HG03442 (cell line): Measurements from ENCODE around the gene RNF213.
"Not testable (repeated sequence)": the region's sequence is repeated elsewhere in the genome, so short reads cannot be mapped to it uniquely, and the experiment has no call there.

ENCODE experiments used
- ATAC-seq: cut with Tn5 transposase; IDR thresholded peaks from one replicate; pipeline ENCODE4 v1.9.1; 2021; ENCODE audit warnings: mild to moderate bottlenecking, moderate library complexity; ENCODE audit not compliant: unreplicated experiment

The RNF213 gene

DNA sequence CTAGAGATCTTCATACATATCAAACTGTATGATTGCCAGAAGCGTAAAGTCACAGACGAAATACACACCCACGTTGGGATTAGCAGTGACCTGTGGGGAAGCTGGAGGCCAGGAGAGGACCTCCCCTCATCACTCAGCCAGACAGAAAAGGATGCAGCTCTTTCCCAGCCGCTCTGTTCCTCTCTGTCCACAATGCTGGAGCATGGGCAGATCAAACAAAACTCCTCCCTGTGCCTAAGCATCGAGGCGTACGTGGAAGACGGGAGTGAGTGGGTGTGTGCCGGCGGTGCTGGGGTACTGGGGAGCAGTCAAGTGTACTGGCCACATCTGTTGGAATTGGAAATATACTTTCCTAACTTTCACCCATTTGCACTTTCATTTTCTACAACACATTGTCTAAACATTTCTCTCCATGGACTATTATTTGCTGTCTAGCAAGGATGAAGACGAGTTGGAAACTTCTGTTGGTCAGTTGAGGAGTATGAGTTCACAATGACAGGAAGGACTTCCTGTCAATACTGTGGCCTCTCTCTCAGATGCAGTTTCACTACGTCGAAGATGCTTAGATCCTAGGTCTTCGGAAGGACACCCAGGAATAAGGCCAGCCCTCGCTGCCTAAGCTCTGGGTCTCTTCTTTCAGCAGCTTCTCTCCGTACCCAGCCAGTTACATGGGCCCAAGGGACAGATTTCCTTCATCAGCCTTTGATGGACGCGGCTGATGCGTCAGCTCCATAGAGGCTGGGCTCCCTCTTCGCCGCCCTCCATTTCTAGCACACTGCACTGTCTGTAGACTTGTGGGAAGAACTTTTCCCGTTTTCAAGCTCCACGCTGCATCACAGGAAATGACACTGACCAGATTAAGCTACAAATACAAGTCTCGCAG, 123.7 kb downstream of the RNF213 start:
- ATAC-seq = no peak

DNA sequence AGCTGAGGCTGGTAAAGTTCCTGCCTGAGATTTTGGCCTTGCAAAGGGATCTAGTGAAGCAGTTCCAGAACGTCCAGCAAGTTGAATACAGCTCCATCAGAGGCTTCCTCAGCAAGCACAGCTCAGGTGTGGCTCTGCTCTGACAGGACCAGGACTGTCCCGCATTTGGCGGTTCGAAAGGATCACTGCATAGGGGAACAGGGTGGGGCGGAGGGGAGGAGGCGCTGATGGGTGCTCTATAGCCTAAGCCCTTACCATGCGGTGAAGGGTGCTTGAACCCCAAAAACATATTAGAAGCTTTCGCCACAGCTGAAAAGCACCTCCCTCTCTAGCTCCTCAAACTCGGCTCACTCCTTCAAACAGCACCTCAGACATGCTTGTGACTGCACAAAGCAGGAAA, 124.4 kb downstream of the RNF213 start:
- ATAC-seq = no peak

DNA sequence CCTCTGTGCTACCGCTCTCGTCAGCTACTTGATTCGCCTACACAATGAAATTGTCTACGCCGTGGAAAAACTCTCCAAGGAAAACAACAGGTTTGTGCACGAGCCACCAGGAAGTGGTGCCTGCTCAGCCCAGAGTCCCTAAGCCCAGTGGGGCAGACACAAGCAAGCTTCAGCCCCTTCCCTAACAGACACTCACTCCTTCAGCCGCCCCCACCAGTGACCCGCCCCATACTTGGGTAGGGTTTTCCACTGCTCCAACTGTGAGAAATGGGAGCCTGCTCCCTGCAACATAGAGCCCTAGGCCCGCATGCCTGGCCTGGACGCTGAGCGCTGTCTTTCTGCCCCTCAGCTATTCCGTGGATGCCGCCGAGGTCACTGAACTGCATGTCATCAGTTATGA, 125.7 kb downstream of the RNF213 start:
- no peak for ATAC-seq

DNA sequence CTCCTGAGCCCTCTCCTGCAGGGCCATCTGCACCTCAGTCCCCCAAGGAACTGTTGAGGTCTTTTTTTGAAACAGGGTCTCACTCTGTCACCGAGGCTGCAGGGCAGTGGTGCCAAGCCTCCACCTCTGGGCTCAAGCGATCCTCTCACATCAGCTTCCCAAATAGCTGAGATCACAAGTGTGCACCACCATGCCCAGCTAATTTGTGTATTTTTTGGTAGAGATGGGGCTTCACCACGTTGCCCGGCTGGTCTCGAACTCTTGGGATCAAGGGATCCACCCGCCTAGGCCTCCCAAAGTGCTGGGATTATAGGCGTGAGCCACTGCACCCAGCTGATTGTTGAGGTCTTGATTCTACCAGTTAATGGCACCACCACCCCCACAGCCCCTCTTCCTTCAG, 126.4 kb downstream of the RNF213 start:
- ATAC-seq = no peak

DNA sequence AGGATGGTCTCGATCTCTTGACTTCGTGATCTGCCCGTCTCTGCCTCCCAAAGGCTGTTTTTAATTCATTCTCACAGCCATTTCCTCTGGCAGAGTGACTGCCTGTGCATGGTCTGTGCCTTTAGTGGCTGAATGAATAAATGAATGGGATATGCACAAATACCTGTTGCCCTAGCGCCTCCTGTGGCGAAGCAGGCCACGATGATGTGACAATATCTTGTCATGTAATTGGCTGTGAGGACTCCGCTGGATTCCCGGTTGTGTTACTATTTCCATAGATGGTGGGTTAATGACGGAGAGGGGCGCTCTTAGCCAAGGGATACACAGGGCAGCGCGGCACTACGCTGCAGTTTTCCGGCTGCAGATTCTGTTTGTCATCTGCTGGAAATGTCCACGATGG, 127.5 kb downstream of the RNF213 start:
- ATAC-seq = no peak

DNA sequence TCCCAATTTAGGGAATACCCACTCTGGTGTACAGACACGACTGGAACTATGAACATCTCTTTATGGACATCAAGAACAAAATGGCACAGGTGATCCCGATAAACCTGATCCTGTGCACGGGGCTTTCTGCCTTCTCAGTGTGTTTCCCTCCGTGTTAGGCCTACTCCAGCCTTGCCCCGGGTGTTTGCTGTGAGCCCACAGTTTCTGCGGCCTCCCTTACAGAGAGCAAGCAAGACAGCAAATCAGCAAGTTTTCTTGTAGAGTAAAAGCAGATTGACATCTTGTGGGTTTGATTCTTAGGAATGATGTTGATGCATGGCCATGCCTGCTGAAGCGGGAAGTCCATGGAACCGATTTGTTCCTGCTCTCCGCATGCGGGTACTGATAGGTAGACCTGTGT, 127.9 kb downstream of the RNF213 start:
- no peak for ATAC-seq

DNA sequence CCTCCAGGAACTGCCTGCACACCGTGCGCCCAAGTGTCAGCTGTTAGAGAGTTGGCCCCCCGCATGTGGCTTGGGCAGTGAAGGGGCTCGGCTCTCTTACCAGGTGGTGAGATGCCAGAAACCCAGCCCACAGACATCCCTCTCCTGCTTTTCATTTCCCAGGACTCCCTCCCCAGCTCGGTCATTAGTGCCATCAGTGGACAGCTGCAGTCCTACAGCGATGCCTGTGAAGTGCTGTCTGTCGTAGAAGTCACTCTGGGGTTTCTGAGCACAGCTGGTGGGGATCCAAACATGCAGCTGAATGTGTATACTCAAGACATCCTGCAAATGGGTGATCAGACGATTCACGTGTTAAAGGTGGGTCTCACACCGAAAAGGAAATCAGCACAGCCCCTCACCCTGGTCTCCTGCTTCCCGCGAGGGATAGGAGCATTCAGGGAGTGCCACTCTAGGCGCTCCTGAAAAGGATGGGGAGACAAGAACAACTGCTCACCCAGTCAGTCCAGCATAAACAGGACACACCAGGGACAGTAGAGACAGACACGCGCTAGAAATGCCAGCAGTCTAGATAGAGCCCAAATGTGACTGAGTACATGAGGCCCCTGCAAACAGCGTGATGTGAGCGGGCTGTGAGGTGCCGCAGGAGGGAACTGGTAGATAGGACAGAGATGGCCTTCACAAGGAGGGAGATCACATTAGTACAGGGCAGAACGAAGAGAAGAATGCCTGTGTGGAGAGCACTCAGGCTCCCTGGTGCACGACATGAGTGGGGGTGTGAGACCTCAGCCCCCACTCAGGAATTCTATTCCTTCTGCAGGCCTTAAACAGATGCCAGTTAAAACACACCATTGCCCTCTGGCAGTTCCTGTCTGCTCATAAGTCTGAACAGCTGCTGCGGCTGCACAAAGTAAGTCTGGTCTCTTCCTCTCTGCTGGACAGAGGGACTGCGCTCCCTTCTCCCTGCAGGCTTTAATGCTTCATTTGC, 128.7 kb downstream of the RNF213 start:
- no peak for ATAC-seq

DNA sequence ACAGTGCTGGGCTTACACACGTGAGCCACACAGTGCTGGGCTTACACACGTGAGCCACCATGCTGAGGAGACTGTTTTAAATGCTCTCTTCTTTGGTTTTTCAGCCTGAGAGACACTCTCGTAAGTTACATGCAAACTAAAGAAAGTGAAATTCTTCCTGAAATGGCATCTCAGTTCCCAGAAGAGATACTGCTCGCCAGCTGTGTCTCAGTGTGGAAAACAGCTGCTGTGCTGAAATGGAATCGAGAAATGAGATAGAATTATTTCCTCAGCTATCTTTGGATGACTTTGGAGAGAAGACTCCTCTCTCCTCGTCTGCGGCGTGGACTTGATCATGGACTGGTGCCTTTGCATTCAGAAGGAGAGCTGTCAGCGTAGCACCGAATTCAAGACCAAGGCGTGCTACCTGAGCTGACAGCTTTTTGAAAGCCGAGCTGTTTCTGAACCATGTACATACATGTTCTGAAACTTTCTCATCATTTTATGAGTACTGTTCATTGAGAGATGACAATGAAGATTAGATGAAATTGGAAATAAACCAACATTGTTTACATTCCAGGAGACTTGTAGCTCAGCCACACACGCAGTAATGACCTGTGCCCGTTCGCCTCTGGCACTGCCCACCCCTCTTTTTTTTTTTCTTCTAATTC, 132.7 kb downstream of the RNF213 start:
- no peak for ATAC-seq

DNA sequence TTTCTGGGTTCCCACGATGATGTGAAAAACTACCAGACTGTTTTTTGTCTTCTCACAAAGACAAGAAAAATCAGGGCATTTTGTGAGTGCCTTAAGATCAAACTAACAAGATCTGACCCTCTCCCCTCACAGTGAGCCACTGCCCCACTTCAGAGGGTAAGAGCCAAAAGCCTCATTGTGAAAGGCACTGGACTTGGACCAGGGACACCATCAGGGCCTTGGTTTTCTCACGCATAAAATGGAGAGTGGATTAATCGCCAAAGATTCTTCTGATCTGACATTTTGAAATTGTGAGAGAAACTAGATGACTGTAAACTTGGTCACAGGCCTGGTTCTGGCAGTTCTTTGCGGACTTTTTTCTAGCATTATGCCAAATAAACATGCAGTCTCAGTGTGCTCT, 133.3 kb downstream of the RNF213 start:
- ATAC-seq = no peak

DNA sequence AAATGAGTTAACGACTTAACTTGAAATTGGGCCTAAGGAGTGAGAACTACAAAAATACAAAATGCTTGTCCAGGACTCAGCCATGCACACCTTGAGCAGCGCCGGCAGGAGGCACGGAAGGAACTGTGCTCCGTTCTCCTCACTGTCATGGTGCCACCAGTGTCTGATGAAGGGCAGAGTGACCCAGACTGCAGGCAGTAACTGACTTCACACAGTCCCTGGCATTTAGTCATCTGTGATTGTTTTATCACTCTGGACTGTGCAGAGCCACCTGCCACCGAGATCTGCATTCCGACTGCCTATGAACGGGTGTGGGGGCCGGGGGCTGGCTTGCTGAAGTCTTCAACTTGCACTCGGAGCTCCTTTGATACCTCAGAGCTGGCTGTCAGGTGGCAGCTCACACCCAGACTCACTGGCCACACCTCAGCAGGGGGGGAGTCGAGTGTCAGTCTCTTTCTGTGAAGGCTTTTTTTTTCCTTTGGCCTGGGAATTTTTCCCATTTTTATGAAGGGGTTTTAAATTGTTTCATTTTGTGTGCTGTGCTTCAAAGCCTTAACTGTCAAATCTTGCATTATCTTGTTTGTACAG, 134.1 kb downstream of the RNF213 start:
- no peak for ATAC-seq

DNA sequence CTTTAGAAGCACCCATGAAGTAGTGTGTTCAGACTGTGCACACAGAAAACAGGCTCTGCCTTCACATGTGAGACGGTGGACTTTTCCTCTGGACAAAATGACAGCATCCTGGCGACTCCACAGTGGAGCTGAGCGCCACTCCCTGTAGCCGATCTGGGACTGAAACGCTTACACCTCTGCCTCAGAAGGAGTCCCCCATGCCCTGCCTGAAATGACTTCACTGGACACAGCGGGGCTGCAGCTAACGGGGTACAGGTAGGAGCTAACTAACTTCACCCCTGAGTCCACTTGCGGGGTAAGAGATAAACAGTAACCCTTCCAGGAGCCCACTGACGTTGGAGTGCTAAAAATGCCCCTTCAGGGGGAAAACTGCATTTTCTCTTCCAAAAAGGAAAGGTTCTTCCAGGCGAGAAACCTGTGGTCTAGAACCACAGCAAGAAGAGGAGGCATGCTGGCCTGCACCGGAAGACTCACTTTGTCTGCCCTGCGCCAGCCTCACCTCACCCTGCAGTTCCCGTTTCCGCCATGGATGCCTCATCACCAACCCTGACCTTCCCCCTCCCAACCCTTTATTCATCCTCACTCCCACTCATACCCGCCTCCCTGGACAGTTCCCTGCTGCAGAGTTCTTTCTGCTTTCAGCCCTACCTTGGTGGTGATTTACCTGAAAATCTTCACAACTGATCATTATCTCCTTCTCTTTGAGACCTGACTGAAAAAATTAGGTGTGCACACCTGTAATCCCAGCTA, 134.9 kb downstream of the RNF213 start:
- ATAC-seq = no peak

DNA sequence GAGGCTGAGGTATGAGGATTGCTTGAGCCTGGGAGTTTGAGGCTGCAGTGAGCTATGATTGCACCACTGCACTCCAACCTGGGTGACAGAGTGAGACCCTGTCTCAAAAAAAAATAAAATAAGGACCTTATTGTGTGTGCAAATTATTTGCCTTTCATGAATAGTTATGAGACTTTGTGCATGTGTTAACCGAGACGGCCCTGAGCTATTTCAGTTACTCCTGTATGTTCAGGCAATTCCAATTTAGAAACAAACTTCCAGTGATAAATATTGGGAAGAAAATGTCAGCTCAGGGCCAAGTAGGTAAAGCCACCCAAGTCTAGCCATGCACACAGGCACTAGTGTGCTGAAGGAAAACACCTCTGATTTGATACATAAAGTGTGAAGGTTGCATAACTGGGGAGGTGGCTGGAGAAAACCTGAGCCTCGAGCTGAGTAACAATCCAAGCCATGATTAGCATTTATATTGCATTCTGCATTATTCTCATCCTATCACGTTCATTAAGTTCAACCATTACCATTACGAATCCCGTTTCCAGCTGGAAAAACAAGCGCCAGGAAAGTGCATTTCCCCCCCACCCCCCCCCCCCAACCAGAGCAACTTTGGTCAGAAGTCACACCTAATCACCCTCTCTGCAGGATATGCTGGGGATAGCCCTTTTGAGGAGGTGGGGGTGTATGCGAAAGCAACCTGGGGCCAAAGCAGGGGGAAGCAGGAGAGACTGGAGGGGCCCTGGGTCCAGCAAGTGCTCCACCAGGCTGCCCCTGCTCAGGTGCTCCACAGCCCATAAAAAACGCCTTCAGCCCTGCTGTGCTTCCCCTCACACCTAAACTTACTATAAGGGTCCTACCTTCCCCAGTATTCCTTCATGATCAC, 135.7 kb downstream of the RNF213 start:
- no peak for ATAC-seq

DNA sequence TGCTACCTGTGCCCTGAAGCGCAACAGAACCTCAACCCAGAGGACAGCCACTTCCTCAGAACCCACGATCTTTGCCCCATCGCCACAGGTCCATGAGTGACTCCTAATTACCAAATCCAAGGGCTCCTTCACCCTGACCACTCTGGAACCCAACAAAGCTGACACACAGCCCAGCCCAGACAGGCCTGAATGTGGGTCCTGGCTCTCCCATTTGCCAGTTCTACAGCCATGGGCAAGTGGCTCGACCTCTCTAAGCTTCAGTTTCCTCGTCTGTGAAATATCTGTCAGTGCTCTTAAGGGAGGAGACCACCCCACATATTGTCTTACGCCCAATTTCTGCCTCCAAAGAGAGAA, 136.4 kb downstream of the RNF213 start:
- ATAC-seq = no peak

DNA sequence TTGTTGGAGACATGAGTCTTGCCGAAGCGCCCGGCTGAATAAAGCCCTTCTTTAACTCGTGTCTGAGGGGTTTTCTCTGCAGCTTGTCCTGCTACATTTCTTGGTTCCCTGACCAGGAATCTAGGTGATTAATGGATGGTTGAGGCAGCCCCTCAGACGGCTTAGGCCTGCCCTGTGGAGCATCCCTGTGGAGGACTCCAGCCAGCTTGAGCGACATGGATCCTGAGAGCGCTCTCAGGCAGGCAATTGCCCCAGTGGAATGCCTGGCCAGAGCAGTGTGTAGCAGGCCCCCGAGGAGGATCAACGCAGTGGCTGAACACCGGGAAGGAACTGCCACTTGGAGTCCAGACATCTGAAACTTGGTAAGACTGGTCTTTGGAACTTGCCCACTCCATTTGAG, 137.0 kb downstream of the RNF213 start:
- no peak for ATAC-seq

DNA sequence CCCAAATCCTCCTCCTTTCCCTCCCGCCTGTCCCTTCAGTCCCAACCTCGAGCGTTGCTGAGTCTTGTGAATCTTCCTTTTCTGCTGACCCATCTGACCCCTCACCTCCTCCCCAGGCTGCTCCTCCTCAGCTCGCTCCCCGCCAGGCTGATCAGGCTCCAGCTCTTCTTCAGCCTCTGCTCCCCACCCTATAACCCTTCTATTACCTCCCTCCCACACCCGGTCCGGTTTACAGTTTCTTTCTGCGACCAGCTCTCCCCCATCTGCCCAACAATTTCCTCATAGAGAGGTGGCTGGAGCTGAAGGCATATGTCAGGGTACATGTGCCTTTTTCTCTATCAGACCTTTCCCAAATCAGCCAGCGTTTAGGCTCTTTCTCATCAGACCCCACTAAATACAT, 140.4 kb downstream of the RNF213 start:
- ATAC-seq = not testable (repeated sequence)

DNA sequence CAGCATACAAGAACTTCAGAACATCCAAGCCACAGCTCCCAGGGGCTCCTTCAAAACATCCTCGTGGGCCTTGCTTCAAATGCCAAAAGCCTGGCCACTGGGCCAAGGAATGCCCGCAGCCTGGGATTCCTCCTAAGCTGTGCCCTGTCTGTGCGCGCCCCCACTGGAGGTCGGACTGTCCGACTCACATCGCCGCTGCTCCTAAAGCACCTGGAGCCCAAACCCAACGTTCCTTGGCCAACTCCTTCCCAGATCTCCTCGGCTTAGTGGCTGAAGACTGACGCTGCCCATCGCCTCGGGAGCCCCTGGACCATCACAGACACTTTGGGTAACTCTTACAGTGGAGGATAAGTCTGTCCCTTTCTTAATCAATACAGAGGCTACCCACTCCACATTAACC, 141.4 kb downstream of the RNF213 start:
- not testable (repeated sequence) for ATAC-seq

DNA sequence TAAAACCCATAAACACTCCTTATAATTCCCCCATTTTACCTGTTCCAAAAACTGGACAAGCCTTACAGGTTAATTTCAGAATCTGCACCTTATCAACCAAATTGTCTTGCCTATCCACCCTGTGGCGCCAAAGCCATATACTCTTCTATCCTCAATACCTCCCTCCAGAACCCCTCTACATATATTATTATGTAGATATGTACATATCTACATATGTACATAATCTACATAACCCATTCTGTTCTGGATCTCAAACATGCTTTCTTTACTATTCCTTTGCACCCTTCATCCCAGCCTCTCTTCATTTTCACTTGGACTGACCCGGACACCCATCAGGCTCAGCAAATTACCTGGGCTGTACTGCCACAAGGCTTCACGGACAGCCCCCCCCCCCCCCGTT, 142.3 kb downstream of the RNF213 start:
- ATAC-seq = no peak

DNA sequence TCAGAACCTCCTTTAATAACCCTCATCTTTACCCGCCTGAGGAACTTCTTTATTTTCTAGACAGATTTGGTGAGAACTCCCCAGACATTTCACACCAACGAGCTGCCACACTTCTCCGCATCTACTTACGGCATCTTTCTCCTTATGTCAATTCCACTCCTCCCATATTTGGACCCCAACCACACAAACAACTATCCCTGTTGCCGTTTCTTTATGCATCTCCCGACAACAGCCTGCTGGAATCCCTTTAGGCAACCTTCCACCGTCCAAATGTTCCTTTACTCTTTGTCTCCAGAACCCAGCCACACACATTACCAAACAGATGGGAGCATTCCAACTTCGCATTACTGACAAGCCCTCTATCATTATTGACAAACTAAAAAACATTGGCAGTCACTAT, 145.5 kb downstream of the RNF213 start:
- no peak for ATAC-seq

DNA sequence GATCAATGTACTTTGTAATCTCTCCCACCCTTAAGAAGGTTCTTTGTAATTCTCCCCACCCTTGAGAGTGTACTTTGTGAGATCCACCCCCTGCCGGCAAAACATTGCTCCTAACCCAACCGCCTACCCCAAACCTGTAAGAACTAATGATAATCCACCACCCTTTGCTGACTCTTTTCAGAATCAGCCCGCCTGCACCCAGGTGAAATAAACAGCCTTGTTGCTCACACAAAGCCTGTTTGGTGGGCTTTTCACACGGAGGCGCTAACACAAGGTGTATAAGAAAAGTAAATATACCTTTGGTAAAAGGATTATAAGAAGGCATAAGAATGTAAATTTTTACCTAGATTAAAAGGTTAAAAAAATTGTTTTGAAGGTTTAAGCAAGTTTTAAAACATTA, 147.3 kb downstream of the RNF213 start:
- not testable (repeated sequence) for ATAC-seq
